Neural crest cell (in vitro differentiated cells): ENCODE measurements around the gene TPGS2. TPM values are rescaled to one million over a fixed set of nuclear protein-coding genes. Genes with fewer than 3 reads are reported as not detected.

Source experiments
- DNase-seq: peaks from one replicate; pipeline ENCODE4 v3.0.0; 2021; ENCODE audit warnings: low read depth, mixed read lengths, low spot score
- H3K27ac Mint-ChIP-seq: one replicate; pipeline ENCODE4 v1.8.0; 2021; ENCODE audit warnings: mild to moderate bottlenecking, mixed read lengths; ENCODE audit not compliant: unreplicated experiment
- H3K27me3 Mint-ChIP-seq: 2 replicates; pipeline ENCODE4 v1.8.0; 2021; ENCODE audit warnings: low read depth, mild to moderate bottlenecking, mixed read lengths
- H3K36me3 Mint-ChIP-seq: 2 replicates; pipeline ENCODE4 v1.8.0; 2021; ENCODE audit warnings: low read depth, mild to moderate bottlenecking, mixed read lengths
- H3K4me1 Mint-ChIP-seq: 2 replicates; pipeline ENCODE4 v1.8.0; 2021; ENCODE audit warnings: mixed read lengths
- H3K4me3 Mint-ChIP-seq: one replicate; pipeline ENCODE4 v1.8.0; 2021; ENCODE audit warnings: mild to moderate bottlenecking, mixed read lengths
- H3K9me3 Mint-ChIP-seq: 2 replicates; pipeline ENCODE4 v1.8.0; 2021; ENCODE audit warnings: mixed read lengths
- total RNA-seq: library from RNA; stranded (reverse); gene quantifications from 2 replicates; pipeline ENCODE4 v1.2.1, GENCODE V29; 2021
- TF ChIP-seq, protein P1 (sequence below): fragments of 200-600 bp; sonication (generic); conservative IDR thresholded peaks from 2 replicates; pipeline ENCODE4 v1.5.0; 2021; ENCODE audit warnings: antibody characterized with exemption, mild to moderate bottlenecking

The TPGS2 gene
- total RNA-seq, 1 donor from 2014 or later: 175 TPM

DNA sequence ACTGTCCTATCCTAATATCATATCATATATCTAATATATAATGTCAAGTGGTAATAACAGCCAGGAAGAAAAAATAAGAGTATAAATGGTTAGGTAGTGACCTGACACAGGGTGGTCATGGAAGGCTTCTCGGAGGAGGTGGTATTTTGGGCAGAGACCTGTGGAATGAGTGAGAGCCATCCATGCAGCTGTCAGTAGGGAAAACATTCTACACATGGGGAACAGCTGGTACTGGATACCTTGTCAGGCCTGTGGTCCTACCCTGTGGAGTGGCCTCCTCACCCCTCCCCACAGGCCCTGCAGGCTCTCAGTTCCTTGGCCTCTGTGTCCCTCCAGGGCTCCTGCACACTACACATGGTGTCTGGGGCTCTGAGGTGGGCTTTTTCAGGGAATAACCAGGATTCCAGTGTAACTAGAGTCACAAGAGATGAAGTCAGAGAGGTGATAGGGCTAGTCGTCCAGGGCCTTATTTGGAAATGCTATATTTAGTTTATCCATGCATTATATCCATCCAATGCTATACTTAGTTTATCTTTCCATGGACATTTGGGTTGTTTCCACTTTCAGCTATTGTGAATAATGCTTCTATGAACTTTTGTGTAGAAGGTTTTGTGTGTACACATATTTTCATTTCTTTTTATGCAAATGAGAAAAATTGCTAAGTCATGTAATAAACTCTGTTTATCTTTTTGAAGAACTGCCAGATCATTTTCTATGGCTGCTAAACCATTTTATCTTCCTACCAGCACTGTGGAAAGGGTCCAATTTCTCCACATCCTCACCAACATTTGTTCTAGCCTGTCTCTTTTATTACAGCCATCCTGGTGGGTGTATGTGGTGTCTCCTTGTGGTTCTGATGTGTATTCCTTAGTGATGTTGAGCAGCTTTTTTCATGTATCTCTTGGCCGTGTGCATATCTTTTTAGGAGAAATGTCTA is 75.6 kb downstream of the TPGS2 start:
- H3K27me3 Mint-ChIP-seq: no peaks in the 10 kb centered on the region
- TF ChIP-seq, protein P1, sequence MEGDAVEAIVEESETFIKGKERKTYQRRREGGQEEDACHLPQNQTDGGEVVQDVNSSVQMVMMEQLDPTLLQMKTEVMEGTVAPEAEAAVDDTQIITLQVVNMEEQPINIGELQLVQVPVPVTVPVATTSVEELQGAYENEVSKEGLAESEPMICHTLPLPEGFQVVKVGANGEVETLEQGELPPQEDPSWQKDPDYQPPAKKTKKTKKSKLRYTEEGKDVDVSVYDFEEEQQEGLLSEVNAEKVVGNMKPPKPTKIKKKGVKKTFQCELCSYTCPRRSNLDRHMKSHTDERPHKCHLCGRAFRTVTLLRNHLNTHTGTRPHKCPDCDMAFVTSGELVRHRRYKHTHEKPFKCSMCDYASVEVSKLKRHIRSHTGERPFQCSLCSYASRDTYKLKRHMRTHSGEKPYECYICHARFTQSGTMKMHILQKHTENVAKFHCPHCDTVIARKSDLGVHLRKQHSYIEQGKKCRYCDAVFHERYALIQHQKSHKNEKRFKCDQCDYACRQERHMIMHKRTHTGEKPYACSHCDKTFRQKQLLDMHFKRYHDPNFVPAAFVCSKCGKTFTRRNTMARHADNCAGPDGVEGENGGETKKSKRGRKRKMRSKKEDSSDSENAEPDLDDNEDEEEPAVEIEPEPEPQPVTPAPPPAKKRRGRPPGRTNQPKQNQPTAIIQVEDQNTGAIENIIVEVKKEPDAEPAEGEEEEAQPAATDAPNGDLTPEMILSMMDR: no peak
- no peak overlapping the region for H3K4me3 Mint-ChIP-seq
- DNase-seq: no peak
- H3K4me1 Mint-ChIP-seq: no peaks in the 10 kb centered on the region
- no peak overlapping the region for H3K27ac Mint-ChIP-seq
- peaks cover 14% of the 10 kb centered on the region for H3K36me3 Mint-ChIP-seq
- no peaks in the 10 kb centered on the region for H3K9me3 Mint-ChIP-seq

DNA sequence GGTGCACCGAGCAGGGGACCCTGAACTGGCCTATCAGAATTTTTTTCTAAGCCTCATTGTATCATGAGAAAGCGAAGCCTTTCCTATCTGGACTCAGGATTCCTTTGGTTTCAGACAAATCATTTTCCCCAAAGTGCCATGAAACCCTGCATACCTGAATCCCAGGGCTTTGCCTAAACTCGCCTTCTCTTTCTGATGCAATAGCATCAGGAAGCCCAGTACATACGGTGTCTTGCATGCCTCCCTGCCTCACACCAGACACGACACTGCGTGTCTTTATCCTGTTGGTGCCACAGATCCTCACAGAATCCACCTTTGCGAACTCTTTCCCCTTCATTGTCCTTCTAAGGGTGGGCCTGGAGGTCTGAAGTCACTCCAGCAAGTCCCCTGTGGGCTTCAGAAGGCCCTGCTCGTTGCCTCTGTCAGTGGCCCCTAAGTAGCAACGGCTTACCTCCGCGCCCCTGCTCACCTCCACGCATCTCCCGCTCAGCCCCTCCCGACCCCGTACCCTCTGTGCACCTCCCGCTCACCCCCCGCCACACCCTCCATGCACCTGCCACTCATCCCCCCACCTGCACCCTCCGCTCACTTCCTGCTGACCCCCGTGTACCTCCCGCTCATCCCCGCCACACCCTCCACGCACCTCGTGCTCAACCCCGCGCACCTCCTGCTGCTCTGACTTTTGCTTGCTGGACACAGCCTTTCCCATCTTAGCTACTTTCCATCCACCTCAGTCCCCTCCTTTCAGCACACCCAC is 83.4 kb downstream of the TPGS2 start:
- no peaks in the 10 kb centered on the region for H3K27me3 Mint-ChIP-seq
- no peak for DNase-seq
- H3K36me3 Mint-ChIP-seq: peaks cover 20% of the 10 kb centered on the region
- H3K4me1 Mint-ChIP-seq: no peaks in the 10 kb centered on the region
- no peaks in the 10 kb centered on the region for H3K9me3 Mint-ChIP-seq
- no peak overlapping the region for H3K27ac Mint-ChIP-seq
- TF ChIP-seq, protein P1: no peak
- H3K4me3 Mint-ChIP-seq: no peak overlapping the region

DNA sequence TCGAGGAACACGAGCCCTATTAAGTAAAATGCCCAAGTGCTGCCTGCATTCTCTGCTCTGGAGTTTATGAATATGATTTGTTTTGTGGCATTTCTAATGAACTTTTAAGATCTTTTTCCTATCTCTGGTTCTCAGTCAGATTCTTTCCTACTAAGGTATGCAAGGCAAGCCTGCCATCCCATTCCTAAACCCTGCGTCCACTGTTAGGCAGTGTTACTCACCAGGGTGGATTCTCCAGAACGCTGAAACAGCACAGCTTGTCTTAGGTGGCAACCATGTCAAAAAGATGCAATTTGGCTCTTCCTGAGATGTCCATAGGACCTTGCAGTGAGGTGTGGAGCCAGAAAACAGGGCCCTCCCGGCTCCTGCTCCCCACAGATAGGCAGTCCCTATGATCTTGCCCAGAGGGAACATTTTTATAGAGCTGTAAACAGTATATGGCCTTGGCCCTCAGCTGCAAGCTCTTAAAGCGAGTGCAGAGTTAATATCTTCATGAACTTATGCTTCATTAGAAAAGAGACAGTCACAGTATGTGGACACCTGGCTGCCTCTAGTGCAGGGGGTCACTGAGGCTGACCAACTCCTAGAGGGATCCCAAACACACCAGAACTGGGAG is 84.4 kb downstream of the TPGS2 start:
- Mint-ChIP-seq H3K9me3 (no peaks in the 10 kb centered on the region), H3K4me1 (no peaks in the 10 kb centered on the region), H3K27ac (no peak overlapping the region), H3K27me3 (no peaks in the 10 kb centered on the region), H3K36me3 (peaks cover 16% of the 10 kb centered on the region), H3K4me3 (no peak overlapping the region)
- DNase-seq: no peak
- TF ChIP-seq, protein P1: no peak

Other genes with a start within 250 kb of the TPGS2 start
- gene KIAA1328, start 125 bp upstream of the TPGS2 start, total RNA-seq: 9.3 and 12.3 TPM in 2 replicates